B cell (primary cell): Measurements from ENCODE around the gene FN3K. TPM values are rescaled to one million over a fixed set of nuclear protein-coding genes. Genes with fewer than 3 reads are reported as not detected.

Experiments used
- ATAC-seq: fragments of 200-7000 bp; cut with Tn5 transposase; one replicate; pipeline ENCODE4 v1.10.0; 2021; ENCODE audit warnings: low read depth, mild to moderate bottlenecking, moderate number of reproducible peaks, moderate library complexity
- CTCF ChIA-PET: fragments of 350-600 bp; sonication (Branson Sonifier 250); formaldehyde crosslinking; loops from one replicate; lab custom pipeline; 2021; ENCODE audit warnings: antibody characterized with exemption, inconsistent platforms; lab: Charles Lee
- POLR2A ChIA-PET: fragments of 350-600 bp; sonication (Branson Sonifier 250); formaldehyde crosslinking; loops from one replicate; lab custom pipeline; 2021; ENCODE audit warnings: antibody characterized with exemption; lab: Charles Lee
- DNase-seq: peaks from one replicate; pipeline ENCODE4 v3.0.0; 2013
- H2AFZ ChIP-seq: 2 replicates; pipeline ENCODE4 v1.6.1; 2012; ENCODE audit warnings: mild to moderate bottlenecking, low read depth, low read length; ENCODE audit not compliant: insufficient read depth, poor library complexity, severe bottlenecking
- H3K27ac ChIP-seq, 2 donors: 1 replicate in 1 of 2; 2 replicates in 1 of 2; pipeline ENCODE4 v1.5.1; 2012 to 2013; ENCODE audit warnings: low read length in 2 of 2, mild to moderate bottlenecking in 2 of 2, moderate library complexity in 1 of 2
- H3K27me3 ChIP-seq, 4 experiments: fragments of 200-600 bp in 1 of 4; sonication (generic) in 1 of 4; replicated peaks in 1 of 4; 1 replicate in 2 of 4; 2 replicates in 2 of 4; pipeline versions ENCODE4 v1.6.1 to v1.7.0; 2013 to 2016; ENCODE audit warnings: low read length in 3 of 4, mild to moderate bottlenecking in 2 of 4, mixed read lengths in 1 of 4, moderate library complexity in 1 of 4; ENCODE audit not compliant: insufficient read depth in 4 of 4, control insufficient read depth in 3 of 4; ENCODE audit errors: control extremely low read depth in 1 of 4
- H3K36me3 ChIP-seq, 2 experiments: replicated peaks in 1 of 2; 1 replicate in 1 of 2; 2 replicates in 1 of 2; pipeline versions ENCODE4 v1.6.1 to v1.7.1; 2013; ENCODE audit warnings: low read length in 1 of 2; ENCODE audit not compliant: insufficient read depth in 2 of 2, control insufficient read depth in 1 of 2; ENCODE audit errors: control extremely low read depth in 1 of 2, extremely low read depth in 1 of 2
- H3K4me1 ChIP-seq, 2 donors: fragments of 200-600 bp in 1 of 2; sonication (generic) in 1 of 2; 1 replicate in 1 of 2; 2 replicates in 1 of 2; pipeline versions ENCODE4 v1.5.1 to v1.6.1; 2013 to 2017; ENCODE audit warnings: low read length in 2 of 2; ENCODE audit not compliant: control insufficient read depth in 2 of 2, insufficient read depth in 2 of 2
- H3K4me2 ChIP-seq: replicated peaks from 2 replicates; pipeline ENCODE3; 2012; ENCODE audit warnings: mild to moderate bottlenecking, low read depth, low read length; ENCODE audit not compliant: poor library complexity, severe bottlenecking
- H3K4me3 ChIP-seq, 5 experiments: fragments of 200-600 bp in 1 of 5; sonication (generic) in 1 of 5; 1 replicate in 3 of 5; 2 replicates in 2 of 5; pipeline versions ENCODE4 v1.5.1 to v1.7.0; 2011 to 2016; ENCODE audit warnings: low read length in 4 of 5, mild to moderate bottlenecking in 4 of 5, low read depth in 2 of 5, control low read depth in 1 of 5, moderate library complexity in 1 of 5; ENCODE audit not compliant: insufficient read depth in 1 of 5; ENCODE audit errors: control extremely low read depth in 1 of 5, extremely low read depth in 1 of 5
- H3K79me2 ChIP-seq: fragments of 200-600 bp; sonication (generic); one replicate; pipeline ENCODE4 v1.6.0; 2016; ENCODE audit warnings: low read length; ENCODE audit not compliant: control insufficient read depth, insufficient read depth
- H3K9ac ChIP-seq: fragments of 200-600 bp; sonication (generic); 2 replicates; pipeline ENCODE4 v1.6.1; 2017; ENCODE audit warnings: mild to moderate bottlenecking, low read length, moderate library complexity
- H3K9me3 ChIP-seq, 3 donors: one replicate each; pipeline versions ENCODE4 v1.6.1 to v1.7.1; 2013; ENCODE audit warnings: low read length in 2 of 3; ENCODE audit not compliant: control insufficient read depth in 2 of 3, insufficient read depth in 1 of 3; ENCODE audit errors: control extremely low read depth in 1 of 3
- H4K20me1 ChIP-seq: 2 replicates; pipeline ENCODE4 v1.6.0; 2012; ENCODE audit warnings: mild to moderate bottlenecking, low read length; ENCODE audit not compliant: insufficient read depth, control insufficient read depth, poor library complexity, severe bottlenecking
- H3K27ac Mint-ChIP-seq: one replicate; pipeline ENCODE4 v1.8.0; 2021; ENCODE audit warnings: mixed read lengths
- H3K27me3 Mint-ChIP-seq: one replicate; pipeline ENCODE4 v1.8.0; 2021; ENCODE audit warnings: mixed read lengths
- H3K4me1 Mint-ChIP-seq: one replicate; pipeline ENCODE4 v1.8.0; 2021; ENCODE audit warnings: mixed read lengths
- H3K4me3 Mint-ChIP-seq: one replicate; pipeline ENCODE4 v1.8.0; 2021; ENCODE audit warnings: mixed read lengths
- H3K9me3 Mint-ChIP-seq: one replicate; pipeline ENCODE4 v1.8.0; 2022; ENCODE audit warnings: mixed read lengths; ENCODE audit not compliant: insufficient read depth
- EZH2 ChIP-seq: IDR thresholded peaks from 2 replicates; pipeline ENCODE4 v1.6.1; 2012; ENCODE audit warnings: borderline replicate concordance, low read depth, mild to moderate bottlenecking, moderate library complexity, low read length; ENCODE audit not compliant: insufficient read depth, poor library complexity, severe bottlenecking
- WGBS: methylation state at CpG from one replicate; pipeline ENCODE4 v1.1.5; 2013; ENCODE audit warnings: missing lambda C conversion rate; ENCODE audit not compliant: insufficient coverage; 5-methylcytosine and 5-hydroxymethylcytosine counted together
- intact Hi-C: fragments of 100-400 bp; cut with micrococcal nuclease; formaldehyde crosslinking; loops from one replicate; pipeline ENCODE4 v1.10.0; 2022
- polyA plus RNA-seq: library from polyadenylated mRNA; depleted of rRNA; stranded (reverse); fragments of >200 nt; gene quantifications from 2 replicates; pipeline ENCODE4 v1.2.3, GENCODE V29; 2012
- total RNA-seq, 2 donors: library from RNA; stranded (reverse); fragments of 120-200 nt in 1 of 2; gene quantifications; 1 replicate in 1 of 2; 2 replicates in 1 of 2; pipeline versions ENCODE4 v1.2.3 to v1.2.4, GENCODE V29; 2013 to 2022
- TF ChIP-seq, protein P1 (sequence below): fragments of 200-600 bp; IDR thresholded peaks from one replicate; pipeline ENCODE4 v1.8.0; 2022; ENCODE audit warnings: antibody characterized with exemption, mild to moderate bottlenecking

FN3K gene
- total and polyA plus RNA-seq, 2 donors (not counting 1 experiment from before 2014, with no cell fraction given) = 1.1 to 2.6 TPM

- TF ChIP-seq, protein P1, sequence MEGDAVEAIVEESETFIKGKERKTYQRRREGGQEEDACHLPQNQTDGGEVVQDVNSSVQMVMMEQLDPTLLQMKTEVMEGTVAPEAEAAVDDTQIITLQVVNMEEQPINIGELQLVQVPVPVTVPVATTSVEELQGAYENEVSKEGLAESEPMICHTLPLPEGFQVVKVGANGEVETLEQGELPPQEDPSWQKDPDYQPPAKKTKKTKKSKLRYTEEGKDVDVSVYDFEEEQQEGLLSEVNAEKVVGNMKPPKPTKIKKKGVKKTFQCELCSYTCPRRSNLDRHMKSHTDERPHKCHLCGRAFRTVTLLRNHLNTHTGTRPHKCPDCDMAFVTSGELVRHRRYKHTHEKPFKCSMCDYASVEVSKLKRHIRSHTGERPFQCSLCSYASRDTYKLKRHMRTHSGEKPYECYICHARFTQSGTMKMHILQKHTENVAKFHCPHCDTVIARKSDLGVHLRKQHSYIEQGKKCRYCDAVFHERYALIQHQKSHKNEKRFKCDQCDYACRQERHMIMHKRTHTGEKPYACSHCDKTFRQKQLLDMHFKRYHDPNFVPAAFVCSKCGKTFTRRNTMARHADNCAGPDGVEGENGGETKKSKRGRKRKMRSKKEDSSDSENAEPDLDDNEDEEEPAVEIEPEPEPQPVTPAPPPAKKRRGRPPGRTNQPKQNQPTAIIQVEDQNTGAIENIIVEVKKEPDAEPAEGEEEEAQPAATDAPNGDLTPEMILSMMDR = no peak
- no peak for TF ChIP-seq EZH2
- H3K4me1 Mint-ChIP-seq = no peaks in the 10 kb centered on the region
- no peak overlapping the region for H3K4me2 ChIP-seq
- H3K9me3 Mint-ChIP-seq = peaks cover 3% of the 10 kb centered on the region
- H3K27ac ChIP-seq = no peak overlapping the region
- H3K27me3 Mint-ChIP-seq = no peaks in the 10 kb centered on the region
- no peaks in the 10 kb centered on the region for H3K79me2 ChIP-seq
- no peak overlapping the region for H3K9ac ChIP-seq
- H3K27me3 ChIP-seq = no peaks in the 10 kb centered on the region
- intact Hi-C loops = no loop called here
- DNase-seq (no peak), ATAC-seq (no peak)
- H3K4me3 Mint-ChIP-seq = no peak overlapping the region
- no peaks in the 10 kb centered on the region for H4K20me1 ChIP-seq
- H3K4me3 ChIP-seq = no peak overlapping the region
- no peak overlapping the region for H3K27ac Mint-ChIP-seq
- POLR2A ChIA-PET = no interaction called here
- no peak overlapping the region for H2AFZ ChIP-seq
- 93% methylated on average over 2 of the region's 8 CpGs for WGBS
- no peaks in the 10 kb centered on the region for H3K4me1 ChIP-seq
- peaks cover 0 to 28% (median 5%) of the 10 kb centered on the region in 3 donors for H3K9me3 ChIP-seq
- H3K36me3 ChIP-seq = no peaks in the 10 kb centered on the region
- CTCF ChIA-PET = no interaction called here
Measured at GRCh38 chr17:82745524-82745923, 10.1 kb downstream of the FN3K start.

- intact Hi-C loops = no loop called here
- Histone ChIP-seq H2AFZ (no peak overlapping the region), H3K27me3 (no peaks in the 10 kb centered on the region), H3K79me2 (no peaks in the 10 kb centered on the region), H3K4me3 (no peak overlapping the region), H4K20me1 (peaks cover 11% of the 10 kb centered on the region), H3K36me3 (no peaks in the 10 kb centered on the region), H3K4me1 (peaks cover 7 to 13% of the 10 kb centered on the region in 2 donors), H3K9me3 (peaks cover 0 to 21% (median 0%) of the 10 kb centered on the region in 3 donors), H3K4me2 (no peak overlapping the region), H3K27ac (no peak overlapping the region), H3K9ac (no peak overlapping the region)
- ATAC-seq (no peak), DNase-seq (no peak)
- CTCF ChIA-PET = interaction anchor here (0.7 kb wide), 1 partner anchor 7 kb away, joined by 3 read pairs; no protein-coding TSS in a partner anchor
- H3K27me3 Mint-ChIP-seq = no peaks in the 10 kb centered on the region
- H3K4me3 Mint-ChIP-seq = no peak overlapping the region
- no peak overlapping the region for H3K27ac Mint-ChIP-seq
- peaks cover 3% of the 10 kb centered on the region for H3K9me3 Mint-ChIP-seq
- POLR2A ChIA-PET = interaction anchor here (0.6 kb wide), 1 partner anchor 33 kb away, joined by 5 read pairs; no protein-coding TSS in a partner anchor
- 96% methylated on average over 16 of the region's 16 CpGs for WGBS
- peaks cover 7% of the 10 kb centered on the region for H3K4me1 Mint-ChIP-seq
- no peak for TF ChIP-seq EZH2
- TF ChIP-seq, protein P1 = no peak
Measured at GRCh38 chr17:82748756-82749155, 13.3 kb downstream of the FN3K start.
